Glutamatergic neuron (in vitro differentiated cells): ENCODE results near the gene MRFAP1L1. TPM values are rescaled to one million over a fixed set of nuclear protein-coding genes. Genes with fewer than 3 reads are reported as not detected.
A peak's percentile ranks its signal among the peaks of the same experiment; 100 is the strongest.

ENCODE experiments used
- DNase-seq: peaks from one replicate; pipeline ENCODE4 v3.0.0; 2022
- H3K27ac Mint-ChIP-seq: one replicate; pipeline ENCODE4 v1.8.0; 2020; ENCODE audit warnings: mild to moderate bottlenecking, mixed read lengths, inconsistent platforms; ENCODE audit not compliant: unreplicated experiment
- H3K27me3 Mint-ChIP-seq: one replicate; pipeline ENCODE4 v1.8.0; 2020; ENCODE audit warnings: mild to moderate bottlenecking, moderate library complexity, mixed read lengths, inconsistent platforms; ENCODE audit not compliant: unreplicated experiment
- H3K36me3 Mint-ChIP-seq: one replicate; pipeline ENCODE4 v1.8.0; 2020; ENCODE audit warnings: mild to moderate bottlenecking, mixed read lengths, inconsistent platforms; ENCODE audit not compliant: unreplicated experiment
- H3K4me1 Mint-ChIP-seq: one replicate; pipeline ENCODE4 v1.8.0; 2020; ENCODE audit warnings: mild to moderate bottlenecking, low read depth, mixed read lengths, inconsistent platforms; ENCODE audit not compliant: unreplicated experiment
- H3K4me3 Mint-ChIP-seq: one replicate; pipeline ENCODE4 v1.8.0; 2020; ENCODE audit warnings: mild to moderate bottlenecking, mixed read lengths, inconsistent platforms; ENCODE audit not compliant: unreplicated experiment
- H3K9me3 Mint-ChIP-seq: one replicate; pipeline ENCODE4 v1.8.0; 2020; ENCODE audit warnings: mild to moderate bottlenecking, moderate library complexity, mixed read lengths, inconsistent platforms; ENCODE audit not compliant: unreplicated experiment
- total RNA-seq: library from RNA; stranded (reverse); fragmentation: NEBNext Ultra II Directional; extraction: Animal tissue kit (Norgen Biotek cat#: 25700); gene quantifications from one replicate; pipeline ENCODE4 v1.2.1, GENCODE V29; 2021; ENCODE audit not compliant: unreplicated experiment
- TF ChIP-seq, protein P1 (sequence below): fragments of 200-600 bp; sonication (generic); IDR thresholded peaks from one replicate; pipeline ENCODE4 v1.5.0; 2021; ENCODE audit not compliant: partially characterized antibody, unreplicated experiment

The MRFAP1L1 gene
- total RNA-seq, 1 donor from 2014 or later = 66.1 TPM

DNA sequence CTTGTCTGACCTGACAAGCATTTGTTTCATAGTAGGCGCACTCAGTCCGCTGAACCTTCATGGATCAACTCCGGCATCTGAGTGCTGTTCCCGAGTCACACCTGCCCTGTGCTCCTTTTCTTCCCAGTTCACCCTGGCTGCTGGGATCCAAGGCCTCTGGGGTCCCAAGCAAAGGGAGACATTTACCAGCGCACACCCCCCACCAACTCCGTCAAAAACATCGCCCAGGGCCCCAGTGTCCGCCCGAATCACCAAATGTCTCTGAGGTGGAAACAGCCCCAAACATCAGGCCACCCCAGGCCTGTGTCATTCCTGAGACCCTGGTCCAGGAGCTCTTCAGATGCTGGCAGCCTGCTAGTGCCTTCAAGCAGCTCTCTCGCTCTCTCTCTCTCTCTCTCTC is 11.5 kb upstream of the MRFAP1L1 start:
- TF ChIP-seq, protein P1, sequence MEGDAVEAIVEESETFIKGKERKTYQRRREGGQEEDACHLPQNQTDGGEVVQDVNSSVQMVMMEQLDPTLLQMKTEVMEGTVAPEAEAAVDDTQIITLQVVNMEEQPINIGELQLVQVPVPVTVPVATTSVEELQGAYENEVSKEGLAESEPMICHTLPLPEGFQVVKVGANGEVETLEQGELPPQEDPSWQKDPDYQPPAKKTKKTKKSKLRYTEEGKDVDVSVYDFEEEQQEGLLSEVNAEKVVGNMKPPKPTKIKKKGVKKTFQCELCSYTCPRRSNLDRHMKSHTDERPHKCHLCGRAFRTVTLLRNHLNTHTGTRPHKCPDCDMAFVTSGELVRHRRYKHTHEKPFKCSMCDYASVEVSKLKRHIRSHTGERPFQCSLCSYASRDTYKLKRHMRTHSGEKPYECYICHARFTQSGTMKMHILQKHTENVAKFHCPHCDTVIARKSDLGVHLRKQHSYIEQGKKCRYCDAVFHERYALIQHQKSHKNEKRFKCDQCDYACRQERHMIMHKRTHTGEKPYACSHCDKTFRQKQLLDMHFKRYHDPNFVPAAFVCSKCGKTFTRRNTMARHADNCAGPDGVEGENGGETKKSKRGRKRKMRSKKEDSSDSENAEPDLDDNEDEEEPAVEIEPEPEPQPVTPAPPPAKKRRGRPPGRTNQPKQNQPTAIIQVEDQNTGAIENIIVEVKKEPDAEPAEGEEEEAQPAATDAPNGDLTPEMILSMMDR = no peak
- Mint-ChIP-seq H3K27ac (no peak overlapping the region), H3K36me3 (no peaks in the 10 kb centered on the region), H3K4me3 (no peak overlapping the region), H3K9me3 (peaks cover 1% of the 10 kb centered on the region), H3K27me3 (peaks cover 2% of the 10 kb centered on the region), H3K4me1 (peaks cover 17% of the 10 kb centered on the region)
- no peak for DNase-seq

DNA sequence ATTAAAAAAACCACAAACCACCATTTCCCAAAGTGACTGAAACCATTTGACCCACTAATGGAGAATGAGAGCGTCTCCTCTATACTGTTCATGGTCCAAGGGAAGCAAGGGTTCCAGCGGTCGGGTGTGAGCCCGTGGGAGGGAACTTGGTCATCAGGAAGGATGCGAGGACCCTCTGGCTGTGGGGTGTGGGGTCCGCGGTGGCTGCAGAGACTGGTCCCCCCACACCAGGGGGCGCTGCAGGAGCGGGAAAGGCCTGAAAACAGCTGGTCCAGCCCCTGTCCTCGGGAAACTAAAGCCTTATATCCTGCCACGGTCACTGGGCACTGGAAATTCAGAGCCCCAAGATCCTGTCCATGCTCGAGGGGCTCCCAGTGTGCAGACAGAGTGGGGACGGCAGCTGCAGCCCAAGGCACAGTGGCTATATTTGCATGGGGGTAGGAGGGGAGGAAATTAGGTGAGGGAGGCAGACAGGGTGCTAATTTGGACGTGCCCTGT is 10.6 kb upstream of the MRFAP1L1 start:
- peak; percentile 97 for DNase-seq

DNA sequence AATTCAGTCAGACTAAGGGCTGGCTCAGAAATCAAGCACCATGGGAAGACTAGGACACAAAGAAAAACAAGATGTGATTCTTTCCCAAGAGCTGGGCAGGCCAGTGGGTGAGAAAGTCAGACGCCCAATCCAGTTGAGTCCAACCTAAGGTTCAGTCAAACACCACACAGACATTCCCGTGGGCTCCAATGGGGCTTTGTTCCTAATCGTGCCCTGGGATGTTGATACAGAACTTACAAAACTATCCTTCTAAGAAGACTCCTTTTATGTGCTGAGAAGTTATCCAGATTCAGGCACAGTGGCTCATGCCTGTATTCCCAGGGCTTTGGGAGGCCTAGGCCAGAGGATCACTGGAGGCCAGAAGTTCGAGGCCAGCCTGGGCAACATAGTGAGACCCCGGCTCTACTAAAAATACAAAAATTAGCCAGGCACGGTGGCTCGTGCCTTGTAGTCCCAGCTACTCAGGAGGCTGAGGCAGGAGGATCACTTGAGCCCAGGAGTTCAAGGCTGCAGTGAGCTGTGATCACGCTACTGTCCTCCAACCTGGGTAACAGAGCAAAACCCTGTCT is 10.0 kb upstream of the MRFAP1L1 start:
- H3K4me1 Mint-ChIP-seq = peaks cover 17% of the 10 kb centered on the region
- H3K36me3 Mint-ChIP-seq = no peaks in the 10 kb centered on the region
- no peak for DNase-seq
- TF ChIP-seq, protein P1 = no peak
- H3K4me3 Mint-ChIP-seq = no peak overlapping the region
- H3K9me3 Mint-ChIP-seq = peaks cover 4% of the 10 kb centered on the region
- peaks cover 4% of the 10 kb centered on the region for H3K27me3 Mint-ChIP-seq
- no peak overlapping the region for H3K27ac Mint-ChIP-seq

More for the DNA sequence above, 10.6 kb upstream of the MRFAP1L1 start:
- Mint-ChIP-seq H3K9me3 (peaks cover 4% of the 10 kb centered on the region), H3K36me3 (no peaks in the 10 kb centered on the region), H3K4me1 (peaks cover 17% of the 10 kb centered on the region), H3K4me3 (no peak overlapping the region), H3K27me3 (peaks cover 4% of the 10 kb centered on the region), H3K27ac (no peak overlapping the region)
- TF ChIP-seq, protein P1 = peak; percentile 91

DNA sequence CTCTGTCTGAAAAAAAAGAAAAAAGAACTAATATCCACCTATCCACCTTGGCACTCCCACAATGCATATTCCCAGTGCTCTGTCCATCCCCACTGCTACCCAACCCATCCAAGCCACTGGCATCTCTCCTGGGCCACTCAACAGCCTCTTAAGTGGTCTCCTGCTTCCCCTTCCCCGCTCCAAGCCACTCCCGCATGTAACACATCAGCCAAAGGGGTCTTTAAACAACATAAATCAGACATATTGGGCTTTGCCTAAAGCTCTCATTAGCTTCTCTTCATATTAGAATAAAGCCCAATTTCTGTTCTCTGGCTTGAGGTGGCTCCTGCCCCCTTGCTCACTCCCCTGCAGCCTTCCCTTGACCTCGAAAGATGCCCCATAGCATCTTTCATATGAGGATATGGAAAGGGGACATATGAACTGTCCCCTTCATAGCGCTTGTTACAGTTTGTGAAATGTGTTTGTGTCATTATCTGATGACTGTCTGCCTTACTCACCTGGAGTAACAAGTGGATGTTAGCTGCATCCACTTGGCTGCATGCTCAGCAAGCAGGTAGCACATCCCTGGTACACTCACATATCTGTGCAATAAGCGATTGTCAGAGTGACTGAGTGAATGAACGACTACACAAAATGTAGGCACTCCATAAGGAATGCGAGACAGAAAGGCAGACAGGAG is 9.4 kb upstream of the MRFAP1L1 start:
- H3K9me3 Mint-ChIP-seq = peaks cover 4% of the 10 kb centered on the region
- no peak for DNase-seq
- peaks cover 17% of the 10 kb centered on the region for H3K4me1 Mint-ChIP-seq
- no peaks in the 10 kb centered on the region for H3K36me3 Mint-ChIP-seq
- peak overlapping the region; percentile 27 for H3K4me3 Mint-ChIP-seq
- peaks cover 7% of the 10 kb centered on the region for H3K27me3 Mint-ChIP-seq
- TF ChIP-seq, protein P1 = no peak
- H3K27ac Mint-ChIP-seq = peak overlapping the region; percentile 26

DNA sequence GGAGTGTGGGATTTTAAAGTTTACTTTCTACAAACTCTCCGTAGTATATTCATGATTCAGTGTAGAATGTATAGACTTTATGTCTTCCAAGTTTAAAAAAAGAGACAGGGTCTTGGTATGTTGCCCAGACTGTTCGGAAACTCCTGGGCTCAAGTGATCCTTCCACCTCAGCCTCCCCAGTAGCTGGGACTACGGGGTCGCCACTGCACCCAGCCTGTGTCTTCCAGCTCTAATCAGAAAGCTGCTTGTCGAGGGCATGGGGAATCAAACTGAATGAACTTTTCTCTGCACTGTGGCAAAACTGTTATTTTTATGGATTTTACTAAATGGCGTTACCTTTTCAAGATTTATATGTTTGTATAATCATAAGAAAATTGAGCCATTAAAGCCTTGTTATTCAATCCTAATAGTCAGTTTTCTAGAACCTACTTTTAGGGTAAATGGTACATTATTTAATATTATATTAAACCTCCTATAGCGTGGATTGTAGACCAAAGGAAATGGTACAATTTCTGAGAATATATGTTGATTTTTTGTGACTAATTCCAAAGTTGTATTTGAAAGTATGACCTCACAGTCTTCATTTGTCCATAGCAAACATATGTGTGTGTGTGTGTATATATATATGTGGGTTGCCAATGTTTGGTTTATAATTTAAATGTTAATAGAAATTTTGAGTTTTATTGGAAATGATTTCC is 7.4 kb upstream of the MRFAP1L1 start:
- Mint-ChIP-seq H3K27me3 (peaks cover 7% of the 10 kb centered on the region), H3K9me3 (peaks cover 4% of the 10 kb centered on the region), H3K4me1 (peaks cover 17% of the 10 kb centered on the region), H3K4me3 (peak overlapping the region; percentile 89), H3K27ac (peak overlapping the region; percentile 86), H3K36me3 (no peaks in the 10 kb centered on the region)
- TF ChIP-seq, protein P1 = no peak
- no peak for DNase-seq
